GM10847 (cell line): ENCODE results near the gene CD151.

ENCODE experiments used
- POLR2A ChIP-seq: IDR thresholded peaks from 2 replicates; pipeline ENCODE4 v1.6.1; 2011; ENCODE audit not compliant: insufficient read length; ENCODE audit errors: extremely low read depth

The CD151 gene

GRCh38 chr11:828506-829175, 4.1 kb upstream of the CD151 start:
- TF ChIP-seq POLR2A = no peak

GRCh38 chr11:829176-829846, 3.4 kb upstream of the CD151 start:
- TF ChIP-seq POLR2A = no peak

GRCh38 chr11:829847-830294, 2.9 kb upstream of the CD151 start:
- no peak for TF ChIP-seq POLR2A

GRCh38 chr11:830295-831117, 2.2 kb upstream of the CD151 start:
- no peak for TF ChIP-seq POLR2A

- TF ChIP-seq POLR2A = no peak
Measured at GRCh38 chr11:831118-831864, 1.5 kb upstream of the CD151 start.

- TF ChIP-seq POLR2A = no peak
Measured at GRCh38 chr11:831961-832528, 707 bp upstream of the CD151 start.

- no peak for TF ChIP-seq POLR2A
Measured at GRCh38 chr11:833114-833791, 501 bp downstream of the CD151 start.

- no peak for TF ChIP-seq POLR2A
Measured at GRCh38 chr11:833849-834311, 1.1 kb downstream of the CD151 start.

GRCh38 chr11:834371-835316, 1.9 kb downstream of the CD151 start:
- TF ChIP-seq POLR2A = no peak

- no peak for TF ChIP-seq POLR2A
Measured at GRCh38 chr11:836274-836673, 3.5 kb downstream of the CD151 start.

GRCh38 chr11:836700-837099, 3.9 kb downstream of the CD151 start:
- no peak for TF ChIP-seq POLR2A

GRCh38 chr11:837189-837989, 4.6 kb downstream of the CD151 start:
- no peak for TF ChIP-seq POLR2A

GRCh38 chr11:837990-838307, 5.2 kb downstream of the CD151 start:
- TF ChIP-seq POLR2A = no peak
